HG02610 (cell line): Measurements from ENCODE around the gene NISCH.

Experiments
- ATAC-seq: cut with Tn5 transposase; IDR thresholded peaks from one replicate; pipeline ENCODE4 v1.9.1; 2021; ENCODE audit warnings: mild to moderate bottlenecking, moderate library complexity; ENCODE audit not compliant: unreplicated experiment

The NISCH gene

GRCh38 chr3:52455283-52456168, at the start of gene NISCH:
NISCH (plus strand) TSS chr3:52455604; CDS start chr3:52455642, 38 bp downstream.
- peak; percentile 77 for ATAC-seq

- ATAC-seq: no peak
Measured at GRCh38 chr3:52406231-52406661, 49.2 kb upstream of the NISCH start.

GRCh38 chr3:52406791-52407510, 48.5 kb upstream of the NISCH start:
- no peak for ATAC-seq

GRCh38 chr3:52407779-52408178, 47.6 kb upstream of the NISCH start:
- no peak for ATAC-seq

- no peak for ATAC-seq
Measured at GRCh38 chr3:52408466-52408865, 46.9 kb upstream of the NISCH start.

- no peak for ATAC-seq
Measured at GRCh38 chr3:52415800-52416199, 39.6 kb upstream of the NISCH start.

GRCh38 chr3:52420388-52420787, 35.0 kb upstream of the NISCH start:
- no peak for ATAC-seq

GRCh38 chr3:52422669-52423068, 32.7 kb upstream of the NISCH start:
- no peak for ATAC-seq

GRCh38 chr3:52423173-52423572, 32.2 kb upstream of the NISCH start:
- ATAC-seq: no peak

GRCh38 chr3:52428151-52429005, 27.0 kb upstream of the NISCH start:
- ATAC-seq: no peak

GRCh38 chr3:52429031-52429430, 26.4 kb upstream of the NISCH start:
- no peak for ATAC-seq

- no peak for ATAC-seq
Measured at GRCh38 chr3:52429779-52430415, 25.5 kb upstream of the NISCH start.

- no peak for ATAC-seq
Measured at GRCh38 chr3:52430416-52430810, 25.0 kb upstream of the NISCH start.

- ATAC-seq: no peak
Measured at GRCh38 chr3:52431459-52432223, 23.8 kb upstream of the NISCH start.

GRCh38 chr3:52432225-52432624, 23.2 kb upstream of the NISCH start:
- ATAC-seq: no peak

GRCh38 chr3:52432691-52433141, 22.7 kb upstream of the NISCH start:
- no peak for ATAC-seq

GRCh38 chr3:52433328-52433995, 21.9 kb upstream of the NISCH start:
- ATAC-seq: no peak

- no peak for ATAC-seq
Measured at GRCh38 chr3:52433996-52434479, 21.4 kb upstream of the NISCH start.

- ATAC-seq: no peak
Measured at GRCh38 chr3:52434491-52435115, 20.8 kb upstream of the NISCH start.
